Fibroblast of lung (primary cell): Measurements from ENCODE around the gene MYO9A. TPM values are rescaled to one million over a fixed set of nuclear protein-coding genes. Genes with fewer than 3 reads are reported as not detected.
"Not testable (repeated sequence)": the region's sequence is repeated elsewhere in the genome, so short reads cannot be mapped to it uniquely, and the experiment has no call there.

Experiments used
- DNase-seq, 2 donors: peaks; one replicate each; pipeline versions ENCODE4 v3.0.0 to v3.0.0-alpha.2; 2010; ENCODE audit warnings: low read depth in 2 of 2
- H2AFZ ChIP-seq: 2 replicates; pipeline ENCODE4 v1.5.1; 2012; ENCODE audit warnings: low read length, control low read depth, inconsistent platforms
- H3K27ac ChIP-seq: 2 replicates; pipeline ENCODE4 v1.5.1; 2011; ENCODE audit warnings: low read length, control low read depth; ENCODE audit not compliant: insufficient read depth
- H3K27me3 ChIP-seq: 2 replicates; pipeline ENCODE4 v1.5.1; 2011; ENCODE audit warnings: mild to moderate bottlenecking, low read length; ENCODE audit not compliant: control insufficient read depth, insufficient read depth
- H3K36me3 ChIP-seq: 2 replicates; pipeline ENCODE4 v1.5.1; 2011; ENCODE audit warnings: low read length; ENCODE audit not compliant: control insufficient read depth, insufficient read depth
- H3K4me1 ChIP-seq: 2 replicates; pipeline ENCODE4 v1.5.1; 2011; ENCODE audit warnings: low read length; ENCODE audit not compliant: control insufficient read depth, insufficient read depth; ENCODE audit errors: extremely low read depth
- H3K4me2 ChIP-seq: 2 replicates; pipeline ENCODE4 v1.5.1; 2011; ENCODE audit warnings: low read length, control low read depth; ENCODE audit not compliant: insufficient read depth; ENCODE audit errors: extremely low read depth
- H3K4me3 ChIP-seq, 4 experiments: fragments of 200-600 bp in 1 of 4; sonication (generic) in 1 of 4; replicated peaks in 1 of 4; 2 replicates each; pipeline ENCODE4 v1.5.1; 2011 to 2016; ENCODE audit warnings: low read length in 4 of 4, low read depth in 3 of 4, mild to moderate bottlenecking in 3 of 4, control low read depth in 2 of 4, inconsistent platforms in 1 of 4, mixed read lengths in 1 of 4; ENCODE audit not compliant: insufficient read depth in 1 of 4; ENCODE audit errors: control extremely low read depth in 1 of 4
- H3K79me2 ChIP-seq: 2 replicates; pipeline ENCODE4 v1.5.1; 2012; ENCODE audit warnings: mild to moderate bottlenecking, low read length, inconsistent platforms; ENCODE audit not compliant: control insufficient read depth, insufficient read depth
- H3K9ac ChIP-seq: 2 replicates; pipeline ENCODE4 v1.5.1; 2011; ENCODE audit warnings: mild to moderate bottlenecking, low read length, control low read depth; ENCODE audit not compliant: insufficient read depth
- H3K9me3 ChIP-seq: 2 replicates; pipeline ENCODE4 v1.5.1; 2012; ENCODE audit warnings: low read depth, low read length; ENCODE audit not compliant: control insufficient read depth, insufficient read depth
- H4K20me1 ChIP-seq: 2 replicates; pipeline ENCODE4 v1.5.1; 2011; ENCODE audit warnings: low read length; ENCODE audit not compliant: control insufficient read depth, insufficient read depth; ENCODE audit errors: extremely low read depth
- CTCF ChIP-seq, 2 donors: IDR thresholded peaks in 1 of 2; conservative IDR thresholded peaks in 1 of 2; 1 replicate in 1 of 2; 2 replicates in 1 of 2; pipeline ENCODE4 v1.5.1; 2011 to 2012; ENCODE audit warnings: low read length in 2 of 2, control low read depth in 1 of 2, inconsistent platforms in 1 of 2, low read depth in 1 of 2, mild to moderate bottlenecking in 1 of 2
- EZH2 ChIP-seq: IDR thresholded peaks from 2 replicates; pipeline ENCODE4 v1.5.1; 2012; ENCODE audit warnings: low read length, control low read depth, mild to moderate bottlenecking; ENCODE audit errors: missing control alignments
- polyA plus RNA-seq, 2 donors: library from polyadenylated mRNA; depleted of rRNA in 1 of 2; stranded (reverse) in 1 of 2; unstranded in 1 of 2; fragments of >200 nt; gene quantifications; 2 replicates each; pipeline ENCODE4 v1.2.1, GENCODE V29; 2011 to 2012; ENCODE audit warnings: missing spikeins in 1 of 2
- total RNA-seq: library from RNA; depleted of rRNA; stranded (reverse); fragments of >200 nt; gene quantifications from 2 replicates; pipeline ENCODE4 v1.2.1, GENCODE V29; 2014

The MYO9A gene
- total and polyA plus RNA-seq, 2 donors (not counting 1 experiment from before 2014, with no cell fraction given), result 12.8 to 48.6 TPM

- Histone ChIP-seq H3K4me3 (no peak overlapping the region), H2AFZ (no peak overlapping the region), H3K79me2 (peaks cover 8% of the 10 kb centered on the region), H3K9me3 (no peaks in the 10 kb centered on the region), H3K27ac (no peak overlapping the region), H3K4me1 (no peaks in the 10 kb centered on the region), H3K9ac (no peak overlapping the region), H3K27me3 (no peaks in the 10 kb centered on the region), H3K36me3 (no peaks in the 10 kb centered on the region), H4K20me1 (no peaks in the 10 kb centered on the region), H3K4me2 (no peak overlapping the region)
- no peak for DNase-seq
- TF ChIP-seq EZH2 (no peak), CTCF (conservative IDR thresholded peaks at IDR 0.05 in 1 of 2, IDR thresholded peaks at IDR 0.05 in 1 of 2; ENCODE audit: low read depth in 1 of 2, low read length in 2 of 2) (no peak)
These were observed 11.9 kb downstream of the MYO9A start for GRCh38 chr15:72106068-72106467.

GRCh38 chr15:72105111-72105510 is 12.8 kb downstream of the MYO9A start:
- Histone ChIP-seq H3K27ac (no peak overlapping the region), H3K4me3 (no peak overlapping the region), H3K9ac (no peak overlapping the region), H3K4me1 (no peaks in the 10 kb centered on the region), H3K36me3 (no peaks in the 10 kb centered on the region), H3K79me2 (peaks cover 8% of the 10 kb centered on the region), H2AFZ (no peak overlapping the region), H3K27me3 (no peaks in the 10 kb centered on the region), H3K9me3 (no peaks in the 10 kb centered on the region), H3K4me2 (no peak overlapping the region), H4K20me1 (no peaks in the 10 kb centered on the region)
- DNase-seq, result no peak
- TF ChIP-seq CTCF (conservative IDR thresholded peaks at IDR 0.05 in 1 of 2, IDR thresholded peaks at IDR 0.05 in 1 of 2; ENCODE audit: low read depth in 1 of 2, low read length in 2 of 2) (no peak), EZH2 (no peak)

- not testable (repeated sequence) for H3K4me3 ChIP-seq, H2AFZ ChIP-seq, H3K9me3 ChIP-seq, DNase-seq, H3K9ac ChIP-seq, H3K4me2 ChIP-seq, H4K20me1 ChIP-seq, H3K79me2 ChIP-seq, H3K36me3 ChIP-seq, H3K4me1 ChIP-seq, H3K27me3 ChIP-seq, H3K27ac ChIP-seq
These were observed 17.4 kb downstream of the MYO9A start for GRCh38 chr15:72100551-72100950.
